HepG2 (cell line): Measurements from ENCODE around the gene PSMB9. TPM values are rescaled to one million over a fixed set of nuclear protein-coding genes. Genes with fewer than 3 reads are reported as not detected.

Source experiments
- ATF1 ChIP-seq: IDR thresholded peaks from 2 replicates; pipeline ENCODE4 v1.6.1; 2016; ENCODE audit warnings: mild to moderate bottlenecking, control low read depth
- BRD4 ChIP-seq: sonication (generic); formaldehyde crosslinking; IDR thresholded peaks from 2 replicates; pipeline ENCODE4 v1.4.0; 2020; ENCODE audit warnings: missing genetic modification reagents
- CENPX ChIP-seq: sonication (generic); formaldehyde crosslinking; IDR thresholded peaks from 2 replicates; pipeline ENCODE4 v1.9.0; 2021; ENCODE audit warnings: mild to moderate bottlenecking, missing genetic modification reagents, moderate library complexity
- MBD4 ChIP-seq: IDR thresholded peaks from 2 replicates; pipeline ENCODE4 v1.6.1; 2012; ENCODE audit warnings: low read length, inconsistent platforms, borderline replicate concordance
- MLXIP ChIP-seq: sonication (generic); formaldehyde crosslinking; IDR thresholded peaks from 2 replicates; pipeline ENCODE4 v1.9.0; 2021; ENCODE audit warnings: missing genetic modification reagents, borderline replicate concordance
- NFIC ChIP-seq: IDR thresholded peaks from 2 replicates; pipeline ENCODE4 v1.6.1; 2012; ENCODE audit warnings: mild to moderate bottlenecking, low read length, inconsistent platforms
- PAF1 ChIP-seq: IDR thresholded peaks from 2 replicates; pipeline ENCODE4 v1.6.1; 2016; ENCODE audit warnings: missing genetic modification reagents, missing compliant biosample characterization
- REL ChIP-seq: sonication (generic); formaldehyde crosslinking; conservative IDR thresholded peaks from 2 replicates; pipeline ENCODE4 v1.8.0; 2022; ENCODE audit warnings: mild to moderate bottlenecking, missing genetic modification reagents, moderate library complexity
- THAP8 ChIP-seq: sonication (generic); formaldehyde crosslinking; IDR thresholded peaks from 2 replicates; pipeline ENCODE4 v1.5.1; 2020; ENCODE audit warnings: missing genetic modification reagents, mild to moderate bottlenecking, borderline replicate concordance
- ZNF224 ChIP-seq: sonication (generic); formaldehyde crosslinking; IDR thresholded peaks from 2 replicates; pipeline ENCODE4 v1.5.0; 2020; ENCODE audit warnings: mild to moderate bottlenecking, missing genetic modification reagents
- ZNF24 ChIP-seq: fragments of 450-650 bp; IDR thresholded peaks from 2 replicates; pipeline ENCODE4 v1.6.1; 2017; ENCODE audit warnings: antibody characterized with exemption, mild to moderate bottlenecking
- ZNF510 ChIP-seq: sonication (generic); formaldehyde crosslinking; IDR thresholded peaks from 2 replicates; pipeline ENCODE4 v1.4.0; 2020; ENCODE audit warnings: low read depth, mild to moderate bottlenecking, missing genetic modification reagents
- ZNF674 ChIP-seq: sonication (generic); formaldehyde crosslinking; IDR thresholded peaks from 2 replicates; pipeline ENCODE4 v1.5.0; 2020; ENCODE audit warnings: low read depth, mild to moderate bottlenecking, missing genetic modification reagents
- ZNF878 ChIP-seq: sonication (generic); formaldehyde crosslinking; IDR thresholded peaks from 2 replicates; pipeline ENCODE4 v1.8.1; 2023; ENCODE audit warnings: mild to moderate bottlenecking, missing genetic modification reagents, moderate library complexity
- polyA plus RNA-seq, 8 experiments: library from polyadenylated mRNA; depleted of rRNA in 3 of 8; stranded (reverse) in 7 of 8; unstranded in 1 of 8; fragments of >200 nt; fragmentation: Illumina TruSeq in 4 of 8; extraction: Trizol in 4 of 8; gene quantifications; 2 replicates each; pipeline versions ENCODE4 v1.2.1 to v1.2.3, GENCODE V29; 2011 to 2016; ENCODE audit warnings: low read depth in 4 of 8, missing spikeins in 1 of 8, mixed read lengths in 1 of 8; ENCODE audit not compliant: insufficient read depth in 1 of 8
- total RNA-seq, 5 experiments: library from RNA; depleted of rRNA; stranded (reverse); fragments of >200 nt; fragmentation: Illumina TruSeq; extraction: Trizol; gene quantifications; 2 replicates each; pipeline ENCODE4 v1.2.3, GENCODE V29; 2016; ENCODE audit warnings: low read depth in 1 of 5
- TF ChIP-seq, protein P1 (sequence below): sonication (generic); formaldehyde crosslinking; IDR thresholded peaks from 2 replicates; pipeline ENCODE4 v1.5.0; 2020; ENCODE audit warnings: mild to moderate bottlenecking, missing genetic modification reagents
- TF ChIP-seq, protein P2 (sequence below): sonication (generic); IDR thresholded peaks from 2 replicates; pipeline ENCODE4 v1.6.1; 2016; ENCODE audit warnings: low read depth, borderline replicate concordance
- TF ChIP-seq, protein P3 (sequence below): sonication (generic); formaldehyde crosslinking; IDR thresholded peaks from 2 replicates; pipeline ENCODE4 v1.4.0; 2020; ENCODE audit warnings: missing genetic modification reagents
- TF ChIP-seq, protein P4 (sequence below): sonication (generic); formaldehyde crosslinking; IDR thresholded peaks from 2 replicates; pipeline ENCODE4 v1.5.0; 2020; ENCODE audit warnings: missing genetic modification reagents, mild to moderate bottlenecking, borderline replicate concordance

Gene PSMB9
- total and polyA plus RNA-seq, 2 of the 13 experiments (the other 11 are each of a cell fraction or from before 2014, with no cell fraction given) = 15.6 to 16.0 TPM

DNA sequence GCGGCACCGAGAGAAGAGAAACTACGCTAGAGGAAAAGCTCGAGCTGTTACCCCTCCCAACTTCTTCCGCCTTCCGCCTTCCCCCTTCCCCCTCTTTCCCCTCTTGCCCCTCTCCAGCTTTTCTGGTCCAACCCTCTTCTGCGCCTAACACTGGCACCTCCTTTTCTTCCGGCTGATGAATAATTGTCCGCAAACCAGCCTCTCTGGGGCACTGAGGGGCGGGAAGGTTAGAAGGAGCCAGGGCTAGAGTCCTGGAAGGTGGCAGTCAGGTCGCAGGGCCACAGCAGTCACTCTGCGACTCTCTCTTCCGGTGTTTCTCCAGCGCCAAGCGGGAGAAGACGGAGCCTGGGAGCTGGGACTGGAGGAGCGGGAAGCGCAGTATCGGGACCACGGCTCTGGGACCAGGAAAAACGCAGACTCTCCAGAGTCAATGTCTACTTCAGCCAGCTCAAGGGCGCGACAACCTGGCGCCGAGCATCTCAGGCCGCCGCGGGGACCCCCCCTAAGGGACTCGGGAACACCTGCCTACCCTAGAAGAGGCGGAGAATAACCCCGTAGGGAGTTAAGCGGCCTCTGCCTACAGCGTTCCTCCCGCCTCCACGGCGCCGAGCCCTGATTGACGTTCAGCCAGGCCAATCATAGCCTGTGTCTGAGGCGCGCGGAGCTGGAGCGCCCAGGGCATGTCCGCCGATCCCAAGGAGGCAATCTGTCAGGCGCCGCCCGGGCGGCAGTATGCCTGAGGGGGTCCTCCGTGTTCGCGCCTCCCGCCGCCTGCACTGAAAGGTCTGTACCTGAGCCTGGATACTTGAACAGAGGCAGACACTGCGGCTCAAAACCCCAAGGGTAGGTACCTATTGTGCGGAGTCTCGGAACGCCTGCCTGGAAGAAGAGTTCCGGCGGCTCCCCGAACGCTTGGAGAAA lies 40.4 kb downstream of the PSMB9 start (continued):
- TF ChIP-seq, protein P1, sequence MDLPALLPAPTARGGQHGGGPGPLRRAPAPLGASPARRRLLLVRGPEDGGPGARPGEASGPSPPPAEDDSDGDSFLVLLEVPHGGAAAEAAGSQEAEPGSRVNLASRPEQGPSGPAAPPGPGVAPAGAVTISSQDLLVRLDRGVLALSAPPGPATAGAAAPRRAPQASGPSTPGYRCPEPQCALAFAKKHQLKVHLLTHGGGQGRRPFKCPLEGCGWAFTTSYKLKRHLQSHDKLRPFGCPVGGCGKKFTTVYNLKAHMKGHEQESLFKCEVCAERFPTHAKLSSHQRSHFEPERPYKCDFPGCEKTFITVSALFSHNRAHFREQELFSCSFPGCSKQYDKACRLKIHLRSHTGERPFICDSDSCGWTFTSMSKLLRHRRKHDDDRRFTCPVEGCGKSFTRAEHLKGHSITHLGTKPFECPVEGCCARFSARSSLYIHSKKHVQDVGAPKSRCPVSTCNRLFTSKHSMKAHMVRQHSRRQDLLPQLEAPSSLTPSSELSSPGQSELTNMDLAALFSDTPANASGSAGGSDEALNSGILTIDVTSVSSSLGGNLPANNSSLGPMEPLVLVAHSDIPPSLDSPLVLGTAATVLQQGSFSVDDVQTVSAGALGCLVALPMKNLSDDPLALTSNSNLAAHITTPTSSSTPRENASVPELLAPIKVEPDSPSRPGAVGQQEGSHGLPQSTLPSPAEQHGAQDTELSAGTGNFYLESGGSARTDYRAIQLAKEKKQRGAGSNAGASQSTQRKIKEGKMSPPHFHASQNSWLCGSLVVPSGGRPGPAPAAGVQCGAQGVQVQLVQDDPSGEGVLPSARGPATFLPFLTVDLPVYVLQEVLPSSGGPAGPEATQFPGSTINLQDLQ = 0 out of 2 replicates have a peak, but pooled peaks have one; percentile 39
- TF ChIP-seq, protein P2, sequence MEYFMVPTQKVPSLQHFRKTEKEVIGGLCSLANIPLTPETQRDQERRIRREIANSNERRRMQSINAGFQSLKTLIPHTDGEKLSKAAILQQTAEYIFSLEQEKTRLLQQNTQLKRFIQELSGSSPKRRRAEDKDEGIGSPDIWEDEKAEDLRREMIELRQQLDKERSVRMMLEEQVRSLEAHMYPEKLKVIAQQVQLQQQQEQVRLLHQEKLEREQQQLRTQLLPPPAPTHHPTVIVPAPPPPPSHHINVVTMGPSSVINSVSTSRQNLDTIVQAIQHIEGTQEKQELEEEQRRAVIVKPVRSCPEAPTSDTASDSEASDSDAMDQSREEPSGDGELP = peak; percentile 49; the same call in 1 of the 2 replicates
- TF ChIP-seq THAP8 (no peak), NFIC (no peak; the same call in 1 of the 2 replicates), MLXIP (no peak), ZNF510 (peak; percentile 60; the same call in 1 of the 2 replicates), ZNF878 (peak; percentile 50; the same call in 1 of the 2 replicates), ZNF24 (no peak), MBD4 (no peak), PAF1 (no peak), CENPX (CRISPR knock-in tag) (no peak), REL (CRISPR knock-in tag) (no peak), ZNF224 (peak; percentile 62; the same call in 1 of the 2 replicates), BRD4 (CRISPR knock-in tag) (no peak), ZNF674 (CRISPR knock-in tag) (no peak), ATF1 (peak; percentile 63; the same call in 1 of the 2 replicates)
- TF ChIP-seq, protein P3, sequence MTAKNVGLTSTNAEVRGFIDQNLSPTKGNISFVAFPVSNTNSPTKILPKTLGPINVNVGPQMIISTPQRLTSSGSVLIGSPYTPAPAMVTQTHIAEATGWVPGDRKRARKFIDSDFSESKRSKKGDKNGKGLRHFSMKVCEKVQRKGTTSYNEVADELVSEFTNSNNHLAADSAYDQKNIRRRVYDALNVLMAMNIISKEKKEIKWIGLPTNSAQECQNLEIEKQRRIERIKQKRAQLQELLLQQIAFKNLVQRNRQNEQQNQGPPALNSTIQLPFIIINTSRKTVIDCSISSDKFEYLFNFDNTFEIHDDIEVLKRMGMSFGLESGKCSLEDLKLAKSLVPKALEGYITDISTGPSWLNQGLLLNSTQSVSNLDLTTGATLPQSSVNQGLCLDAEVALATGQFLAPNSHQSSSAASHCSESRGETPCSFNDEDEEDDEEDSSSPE (CRISPR knock-in tag) = peak; percentile 97
- TF ChIP-seq, protein P4, sequence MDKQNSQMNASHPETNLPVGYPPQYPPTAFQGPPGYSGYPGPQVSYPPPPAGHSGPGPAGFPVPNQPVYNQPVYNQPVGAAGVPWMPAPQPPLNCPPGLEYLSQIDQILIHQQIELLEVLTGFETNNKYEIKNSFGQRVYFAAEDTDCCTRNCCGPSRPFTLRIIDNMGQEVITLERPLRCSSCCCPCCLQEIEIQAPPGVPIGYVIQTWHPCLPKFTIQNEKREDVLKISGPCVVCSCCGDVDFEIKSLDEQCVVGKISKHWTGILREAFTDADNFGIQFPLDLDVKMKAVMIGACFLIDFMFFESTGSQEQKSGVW (CRISPR knock-in tag) = no peak
